Brain microvascular endothelial cell (primary cell): ENCODE results near the gene ABCC12.

ENCODE experiments used
- DNase-seq: peaks from one replicate; pipeline ENCODE4 v3.0.0-alpha.2; 2020
- H3K27ac ChIP-seq: fragments of 250-450 bp; sonication (Bioruptor Pico); 2 replicates; pipeline ENCODE4 v1.5.1; 2020; ENCODE audit warnings: mild to moderate bottlenecking, moderate library complexity
- H3K27me3 ChIP-seq: fragments of 250-450 bp; sonication (Bioruptor Pico); replicated peaks from 2 replicates; pipeline ENCODE4 v1.5.1; 2020; ENCODE audit warnings: mild to moderate bottlenecking
- H3K36me3 ChIP-seq: fragments of 250-450 bp; sonication (Bioruptor Pico); replicated peaks from 2 replicates; pipeline ENCODE4 v1.5.1; 2020; ENCODE audit warnings: mild to moderate bottlenecking
- H3K4me3 ChIP-seq: 2 replicates; pipeline ENCODE4 v1.5.1; 2011; ENCODE audit warnings: low read depth, mild to moderate bottlenecking, control low read depth, low read length, moderate library complexity
- in situ Hi-C: cut with HindIII; loops from 2 replicates; pipeline ENCODE4 v1.10.0; 2017; ENCODE audit warnings: low sequenced_read_pairs, low pct_ligation_motif_present
- TF ChIP-seq, protein P1 (sequence below): IDR thresholded peaks from 2 replicates; pipeline ENCODE4 v1.5.1; 2011; ENCODE audit warnings: low read depth, mild to moderate bottlenecking, moderate library complexity, low read length, control low read depth, inconsistent platforms; ENCODE audit errors: missing control alignments

The ABCC12 gene

GRCh38 chr16:48140821-48141220 lies 15.0 kb downstream of the ABCC12 start:
- Histone ChIP-seq H3K36me3 (no peaks in the 10 kb centered on the region), H3K27ac (no peak overlapping the region), H3K4me3 (no peak overlapping the region), H3K27me3 (no peaks in the 10 kb centered on the region)
- TF ChIP-seq, protein P1, sequence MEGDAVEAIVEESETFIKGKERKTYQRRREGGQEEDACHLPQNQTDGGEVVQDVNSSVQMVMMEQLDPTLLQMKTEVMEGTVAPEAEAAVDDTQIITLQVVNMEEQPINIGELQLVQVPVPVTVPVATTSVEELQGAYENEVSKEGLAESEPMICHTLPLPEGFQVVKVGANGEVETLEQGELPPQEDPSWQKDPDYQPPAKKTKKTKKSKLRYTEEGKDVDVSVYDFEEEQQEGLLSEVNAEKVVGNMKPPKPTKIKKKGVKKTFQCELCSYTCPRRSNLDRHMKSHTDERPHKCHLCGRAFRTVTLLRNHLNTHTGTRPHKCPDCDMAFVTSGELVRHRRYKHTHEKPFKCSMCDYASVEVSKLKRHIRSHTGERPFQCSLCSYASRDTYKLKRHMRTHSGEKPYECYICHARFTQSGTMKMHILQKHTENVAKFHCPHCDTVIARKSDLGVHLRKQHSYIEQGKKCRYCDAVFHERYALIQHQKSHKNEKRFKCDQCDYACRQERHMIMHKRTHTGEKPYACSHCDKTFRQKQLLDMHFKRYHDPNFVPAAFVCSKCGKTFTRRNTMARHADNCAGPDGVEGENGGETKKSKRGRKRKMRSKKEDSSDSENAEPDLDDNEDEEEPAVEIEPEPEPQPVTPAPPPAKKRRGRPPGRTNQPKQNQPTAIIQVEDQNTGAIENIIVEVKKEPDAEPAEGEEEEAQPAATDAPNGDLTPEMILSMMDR: no peak
- no peak for DNase-seq
- in situ Hi-C loops: no loop called here

DNA sequence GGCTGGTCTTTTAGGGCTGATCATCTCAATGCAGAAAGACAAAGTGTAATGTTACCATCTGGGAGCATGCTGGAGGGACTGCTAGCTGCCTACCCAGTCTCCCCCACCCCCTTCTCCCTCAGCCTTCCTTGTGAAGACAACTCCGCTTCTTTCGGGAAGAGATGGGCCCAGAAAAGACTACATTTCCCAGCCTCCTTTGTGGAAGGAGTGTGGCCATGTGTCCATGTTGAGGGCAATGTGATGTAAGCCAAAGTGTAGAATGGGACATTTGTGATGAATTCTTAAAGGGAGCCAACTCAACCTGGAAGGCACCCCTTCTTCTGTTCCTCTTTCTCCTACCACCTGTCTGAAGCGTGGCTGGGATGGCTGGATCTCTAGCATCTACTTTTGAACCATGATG lies 16.3 kb downstream of the ABCC12 start:
- in situ Hi-C loops: no loop called here
- DNase-seq: no peak
- TF ChIP-seq, protein P1: no peak

GRCh38 chr16:48138543-48138942 lies 17.2 kb downstream of the ABCC12 start:
- Histone ChIP-seq H3K27ac (no peak overlapping the region), H3K36me3 (no peaks in the 10 kb centered on the region), H3K4me3 (no peak overlapping the region), H3K27me3 (no peaks in the 10 kb centered on the region)
- TF ChIP-seq, protein P1: no peak
- in situ Hi-C loops: no loop called here
- no peak for DNase-seq

More for the DNA sequence above, 16.3 kb downstream of the ABCC12 start:
- no peaks in the 10 kb centered on the region for H3K36me3 ChIP-seq
- H3K27ac ChIP-seq: no peak overlapping the region
- H3K4me3 ChIP-seq: no peak overlapping the region
- no peaks in the 10 kb centered on the region for H3K27me3 ChIP-seq

DNA sequence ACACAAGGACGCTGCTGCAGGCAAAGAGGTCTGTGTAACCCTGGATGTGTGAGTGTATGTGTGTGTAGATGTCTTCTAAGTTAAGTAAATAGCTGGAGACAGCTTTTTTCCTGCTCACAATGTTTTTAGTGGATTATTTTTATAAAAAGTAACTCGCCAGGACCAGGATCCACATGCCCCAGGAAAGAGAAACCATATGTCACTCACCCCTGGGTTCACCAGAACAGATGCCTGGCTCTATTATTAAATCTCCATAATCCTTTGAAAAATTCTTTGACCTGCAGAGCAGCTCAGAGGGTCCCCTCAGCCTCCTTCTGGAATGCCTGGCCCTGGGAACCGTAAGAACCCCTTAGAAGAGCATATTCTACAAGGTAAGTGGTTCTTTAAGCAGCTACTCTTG lies 18.0 kb downstream of the ABCC12 start:
- no peak overlapping the region for H3K4me3 ChIP-seq
- H3K27ac ChIP-seq: no peak overlapping the region
- no peak for DNase-seq
- in situ Hi-C loops: no loop called here
- no peaks in the 10 kb centered on the region for H3K36me3 ChIP-seq
- TF ChIP-seq, protein P1: no peak
- H3K27me3 ChIP-seq: no peaks in the 10 kb centered on the region

DNA sequence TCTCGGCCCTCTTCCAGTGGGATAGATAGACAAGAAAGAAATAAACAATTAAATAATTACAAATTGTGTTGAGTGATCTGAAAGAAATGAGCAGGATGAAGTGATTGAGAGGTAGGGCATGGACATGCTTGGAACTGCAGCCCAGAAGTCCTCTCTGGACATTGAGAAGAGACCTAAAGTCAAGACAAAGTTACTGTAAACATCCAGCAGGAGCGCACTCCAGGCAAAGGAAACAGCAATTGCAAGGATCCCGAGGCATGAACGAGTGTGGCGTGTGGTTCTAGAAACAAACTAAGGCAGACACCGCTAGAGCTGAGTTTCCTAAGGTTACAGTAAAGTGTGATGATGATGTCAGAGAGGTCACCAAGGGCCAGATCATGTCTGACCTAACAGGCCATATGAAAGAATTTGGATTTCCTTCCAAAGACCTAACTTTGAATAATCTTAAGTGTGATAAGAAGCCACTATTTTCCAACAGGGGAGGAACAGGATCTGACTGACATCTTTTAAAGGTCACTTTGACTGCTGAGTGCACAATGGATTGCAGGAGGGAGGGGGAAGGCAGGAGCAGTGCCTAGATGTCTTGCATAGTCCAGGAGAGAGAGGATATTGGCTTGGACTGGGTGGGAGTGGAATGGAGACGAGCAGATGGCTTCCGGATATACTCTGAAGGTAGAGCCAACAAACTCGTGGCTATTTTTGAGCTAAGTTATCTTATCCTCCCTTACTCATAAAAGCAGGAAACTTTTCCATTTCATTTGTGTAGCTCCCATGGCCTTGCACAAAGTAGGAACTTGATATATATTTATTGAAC lies 19.0 kb downstream of the ABCC12 start:
- in situ Hi-C loops: no loop called here
- no peaks in the 10 kb centered on the region for H3K36me3 ChIP-seq
- TF ChIP-seq, protein P1: no peak
- no peak overlapping the region for H3K27ac ChIP-seq
- no peaks in the 10 kb centered on the region for H3K27me3 ChIP-seq
- H3K4me3 ChIP-seq: no peak overlapping the region
- no peak for DNase-seq
